Measurements from ENCODE around the gene RSBN1L.

DNA sequence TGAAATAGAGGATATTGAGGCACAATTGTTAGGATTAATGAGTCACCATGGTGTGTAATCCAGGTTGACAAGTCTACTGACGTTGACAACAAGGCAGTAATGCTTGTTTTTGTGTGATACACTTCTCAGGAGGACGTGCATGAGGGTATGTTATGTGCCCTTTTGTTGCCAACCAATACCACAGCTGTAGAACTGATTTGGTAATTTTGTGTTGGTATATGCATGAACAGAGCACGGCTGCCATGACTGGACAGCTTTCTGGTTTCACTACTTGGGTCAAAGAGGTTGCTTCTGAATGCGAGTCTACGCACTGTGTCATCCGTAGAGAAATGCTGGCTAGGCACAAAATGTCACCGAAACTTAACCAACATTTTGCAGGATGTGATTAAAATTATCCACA is 135.2 kb downstream of the RSBN1L start:
- TF ChIP-seq CTCF (conservative IDR thresholded peaks at IDR 0.05) = no peak
- no peak for TF ChIP-seq ZFX (IDR thresholded peaks at IDR 0.05)
